Hematopoietic multipotent progenitor cell (in vitro differentiated cells): Measurements from ENCODE around the gene F9. TPM values are rescaled to one million over a fixed set of nuclear protein-coding genes. Genes with fewer than 3 reads are reported as not detected.
"Not testable (repeated sequence)": the region's sequence is repeated elsewhere in the genome, so short reads cannot be mapped to it uniquely, and the experiment has no call there.

Source experiments
- DNase-seq, 3 donors: peaks; one replicate each; pipeline ENCODE4 v3.0.0-alpha.2; 2011 to 2015; ENCODE audit warnings: low read depth in 2 of 3, low spot score in 2 of 3
- total RNA-seq: library from RNA; depleted of rRNA; stranded (reverse); fragments of >200 nt; gene quantifications from one replicate; pipeline ENCODE4 v1.2.3, GENCODE V29; 2012

Gene F9
- not detected for total RNA-seq

DNA sequence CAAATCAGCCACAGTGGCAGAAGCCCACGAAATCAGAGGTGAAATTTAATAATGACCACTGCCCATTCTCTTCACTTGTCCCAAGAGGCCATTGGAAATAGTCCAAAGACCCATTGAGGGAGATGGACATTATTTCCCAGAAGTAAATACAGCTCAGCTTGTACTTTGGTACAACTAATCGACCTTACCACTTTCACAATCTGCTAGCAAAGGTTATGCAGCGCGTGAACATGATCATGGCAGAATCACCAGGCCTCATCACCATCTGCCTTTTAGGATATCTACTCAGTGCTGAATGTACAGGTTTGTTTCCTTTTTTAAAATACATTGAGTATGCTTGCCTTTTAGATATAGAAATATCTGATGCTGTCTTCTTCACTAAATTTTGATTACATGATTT is at the start of gene F9:
TSS of gene F9 (plus strand) at position 190 of the 400 bp plus-strand sequence. CDS start at position 216, 26 bp downstream.
- no peak for DNase-seq

DNA sequence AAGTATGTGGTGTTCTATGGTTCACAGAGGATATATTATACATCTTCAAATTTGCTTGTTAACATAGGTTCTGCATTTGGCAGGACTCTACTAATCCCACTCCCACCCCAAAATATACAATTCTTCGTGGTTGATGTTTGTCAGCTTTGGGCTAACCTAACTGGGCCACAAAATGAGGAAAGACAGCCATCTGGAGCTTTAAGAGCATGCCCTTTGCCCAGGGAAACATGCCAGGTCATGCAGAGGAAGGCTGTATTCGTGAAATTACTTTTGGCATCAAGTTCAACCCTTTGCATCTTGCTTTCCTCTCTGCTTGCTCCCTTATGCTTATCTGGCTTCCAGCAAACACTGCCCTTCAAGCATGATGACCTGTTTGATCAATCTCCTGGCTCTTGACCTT is 46.8 kb upstream of the F9 start:
- peak in 2 of 3 donors; percentile 3 to 59 for DNase-seq

DNA sequence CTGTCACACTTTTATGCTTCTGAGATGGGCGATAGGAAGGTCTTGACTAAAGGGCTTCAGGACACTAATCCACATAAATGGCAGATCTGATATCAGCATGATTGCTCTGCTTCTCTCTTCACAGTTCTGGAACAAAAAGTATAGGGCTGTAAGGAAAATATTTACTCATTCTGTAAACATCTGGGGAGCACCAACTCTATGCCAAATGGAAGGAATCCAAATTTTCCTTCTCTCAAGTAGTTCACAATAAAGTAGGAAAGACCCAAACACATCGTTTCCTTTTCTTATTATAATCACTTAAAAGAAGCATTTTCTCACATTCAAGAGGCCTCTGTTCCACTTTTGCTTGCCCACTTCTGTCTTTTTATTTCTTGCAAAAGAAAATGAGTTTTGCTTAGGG is 45.9 kb upstream of the F9 start:
- DNase-seq = no peak

DNA sequence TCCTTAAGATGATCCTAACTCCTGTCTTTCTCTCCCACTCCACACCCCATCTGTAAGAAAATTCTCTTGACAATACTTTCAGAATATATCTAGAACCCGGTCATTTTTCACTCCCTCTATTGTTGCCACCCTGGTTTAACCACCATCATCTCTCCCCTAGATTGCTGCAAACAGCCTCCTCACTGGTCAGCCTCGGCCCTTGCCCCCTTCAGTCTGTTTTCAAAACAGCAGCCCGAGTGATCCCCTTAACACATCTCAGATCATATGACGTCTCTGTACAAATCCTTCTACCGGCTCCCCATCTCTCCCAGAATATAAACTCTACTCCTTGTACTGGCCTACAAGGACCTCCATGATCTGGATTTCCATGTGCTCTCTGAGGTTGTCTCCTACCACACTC is 35.2 kb upstream of the F9 start:
- DNase-seq = no peak

DNA sequence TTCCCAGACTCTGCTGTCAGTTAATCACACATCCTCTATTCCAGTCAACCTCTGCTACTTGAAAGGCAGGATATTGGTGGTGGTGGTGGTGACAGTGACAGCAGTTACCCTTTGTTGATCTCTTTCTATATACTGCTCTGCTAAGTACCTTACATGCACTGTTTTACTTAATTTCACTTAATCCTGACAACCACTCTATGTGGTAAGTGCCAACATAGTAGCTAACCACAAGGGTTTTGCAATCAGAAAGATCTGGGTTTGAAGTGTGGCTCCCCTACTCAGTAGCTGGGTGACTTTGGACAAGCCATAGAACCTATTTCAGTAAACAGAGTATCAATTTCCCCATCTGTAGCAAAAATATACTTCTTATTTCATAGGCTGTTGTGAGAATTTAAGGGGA is 24.2 kb upstream of the F9 start:
- peak in 1 of 3 donors; percentile 15 for DNase-seq

DNA sequence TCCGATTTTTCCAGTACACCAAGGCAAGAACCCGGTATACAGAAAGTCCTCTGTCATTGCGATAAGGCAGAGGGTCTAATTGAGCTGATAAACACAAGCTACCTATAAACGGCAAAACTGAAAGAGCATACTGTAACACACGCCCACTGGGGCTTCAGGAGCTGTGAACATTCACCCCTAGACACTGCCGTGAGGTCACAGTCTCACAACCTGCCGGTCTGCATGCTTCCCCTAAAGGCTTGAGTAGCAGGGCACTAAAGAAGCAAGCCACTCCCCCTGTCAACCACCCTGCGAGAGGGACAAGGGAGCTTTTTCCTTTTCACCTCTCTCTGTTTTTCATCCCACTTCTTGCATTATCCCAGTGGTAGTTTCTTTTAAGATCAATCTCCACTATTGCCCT is 22.4 kb upstream of the F9 start:
- DNase-seq = no peak

DNA sequence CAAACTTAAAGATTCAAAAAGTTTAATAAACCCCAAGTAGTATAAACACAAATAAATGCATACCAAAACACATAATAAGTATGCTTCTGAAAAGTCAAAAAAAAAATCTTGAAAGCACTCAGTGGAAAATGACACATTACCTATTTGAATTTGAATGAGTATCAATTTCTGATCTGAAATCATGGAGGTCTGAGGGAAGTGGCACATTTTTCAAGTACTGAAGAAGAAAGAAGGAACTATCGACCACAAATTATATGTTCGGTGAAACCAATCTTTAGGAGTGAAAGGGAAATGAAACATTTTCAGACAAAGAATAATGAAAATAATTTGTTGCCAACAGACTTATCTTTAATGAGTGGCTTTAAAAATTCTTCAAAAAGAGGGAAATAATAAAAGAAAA is 12.1 kb upstream of the F9 start:
- DNase-seq = no peak

DNA sequence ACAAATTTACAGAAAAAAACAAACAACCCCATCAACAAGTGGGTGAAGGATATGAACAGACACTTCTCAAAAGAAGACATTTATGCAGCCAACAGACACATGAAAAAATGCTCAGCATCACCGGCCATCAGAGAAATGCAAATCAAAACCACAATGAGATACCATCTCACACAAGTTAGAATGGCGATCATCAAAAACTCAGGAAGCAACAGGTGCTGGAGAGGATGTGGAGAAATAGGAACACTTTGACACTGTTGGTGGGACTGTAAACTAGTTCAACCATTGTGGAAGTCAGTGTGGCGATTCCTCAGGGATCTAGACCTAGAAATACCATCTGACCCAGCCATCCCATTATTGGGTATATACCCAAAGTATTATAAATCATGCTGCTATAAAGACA is 1.7 kb upstream of the F9 start:
- not testable (repeated sequence) for DNase-seq

DNA sequence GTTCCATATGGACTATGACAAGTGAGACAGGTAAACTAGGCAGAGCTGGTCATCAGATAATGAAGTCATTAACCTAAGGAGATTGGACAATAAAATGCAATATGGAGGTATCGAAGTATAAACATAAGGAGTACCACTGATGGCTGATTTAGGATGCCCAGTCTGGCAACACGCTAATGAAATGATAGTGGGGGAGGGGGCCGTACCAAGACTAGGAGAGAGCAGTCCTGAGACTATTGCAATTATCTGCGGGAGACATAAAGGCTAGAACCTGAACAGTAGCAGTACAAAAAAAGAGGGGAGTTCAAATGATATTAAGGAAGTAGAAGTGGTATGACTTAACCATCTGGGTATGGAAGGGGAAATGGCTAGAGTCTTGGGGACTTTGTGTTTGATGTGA is 2.3 kb downstream of the F9 start:
- DNase-seq = no peak

DNA sequence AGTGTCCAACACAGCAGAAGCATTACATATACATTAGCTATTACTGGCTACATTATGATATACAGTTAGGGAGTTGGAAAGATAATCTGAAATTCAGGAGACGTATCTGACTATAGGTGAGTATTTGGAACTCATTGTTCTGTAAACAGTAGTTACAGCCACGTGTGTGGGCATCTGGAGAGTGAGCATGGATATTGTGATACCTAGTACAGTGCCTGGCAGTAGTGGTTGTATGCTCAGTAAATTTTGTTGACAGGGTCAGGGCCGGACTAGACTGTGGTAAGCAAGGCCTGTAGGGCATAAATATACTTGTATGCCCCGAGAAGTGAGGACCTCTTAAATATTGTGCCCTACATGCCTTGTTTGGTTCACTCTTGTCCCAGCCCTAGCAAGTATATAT is 2.9 kb downstream of the F9 start:
- no peak for DNase-seq

DNA sequence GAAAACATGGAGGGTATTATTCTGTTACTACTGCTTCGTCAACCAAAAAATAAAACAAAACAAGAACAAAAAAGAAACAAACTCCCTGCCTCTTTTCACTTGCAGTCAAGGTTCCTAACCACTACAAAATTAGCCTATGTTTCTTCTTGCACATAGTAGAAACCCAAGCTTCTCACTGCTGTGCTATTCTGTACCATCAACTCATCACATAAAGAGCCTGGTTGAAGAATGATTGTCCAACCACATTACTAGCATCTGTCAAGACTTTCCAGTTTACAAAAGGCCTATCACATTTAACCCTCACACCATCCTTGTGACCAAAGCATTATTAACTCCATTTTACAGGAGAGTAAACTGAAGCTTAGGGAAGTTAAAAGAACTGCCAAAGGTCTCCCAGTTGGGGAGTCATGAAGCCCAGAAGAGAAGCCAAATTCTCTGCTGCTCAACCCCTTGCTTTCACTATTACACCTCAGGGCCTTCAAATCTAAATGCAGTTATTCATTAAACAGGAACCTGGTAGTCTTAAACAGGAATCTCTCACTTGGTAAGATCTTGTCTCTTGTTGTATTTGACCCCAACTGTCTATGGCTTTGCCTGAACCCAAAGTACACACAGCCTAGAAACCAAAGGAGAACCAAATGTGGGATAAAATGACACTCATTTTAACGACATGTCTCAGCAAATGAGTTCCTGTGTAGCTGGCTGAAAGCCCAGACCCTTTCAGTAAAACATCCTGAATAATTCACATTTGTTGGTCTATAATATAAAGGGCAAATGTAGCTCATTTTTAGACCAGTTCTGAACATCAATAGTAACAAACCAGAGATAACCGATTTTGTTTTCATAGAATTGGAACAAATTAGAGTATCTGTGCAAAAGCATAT is 8.6 kb downstream of the F9 start:
- peak in 1 of 3 donors; percentile 27 for DNase-seq

DNA sequence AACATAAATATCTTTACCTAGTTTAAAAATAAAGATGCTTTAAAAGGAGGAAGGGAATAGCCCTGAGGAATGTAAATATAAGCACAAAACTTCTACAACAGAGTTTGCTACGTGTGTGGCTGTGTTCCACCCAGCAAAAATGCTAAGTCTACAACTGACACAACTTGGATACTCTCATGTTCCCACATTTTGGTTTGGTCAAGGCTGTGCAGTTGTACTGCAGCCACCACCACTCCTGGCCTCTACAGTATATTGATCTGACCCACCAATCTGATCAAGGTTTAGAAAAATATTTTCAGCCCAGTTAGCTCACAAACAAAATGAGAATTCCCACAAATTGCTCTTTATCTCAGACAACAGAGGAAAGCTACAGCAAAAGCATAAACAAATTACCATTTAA is 12.1 kb downstream of the F9 start:
- DNase-seq = no peak

DNA sequence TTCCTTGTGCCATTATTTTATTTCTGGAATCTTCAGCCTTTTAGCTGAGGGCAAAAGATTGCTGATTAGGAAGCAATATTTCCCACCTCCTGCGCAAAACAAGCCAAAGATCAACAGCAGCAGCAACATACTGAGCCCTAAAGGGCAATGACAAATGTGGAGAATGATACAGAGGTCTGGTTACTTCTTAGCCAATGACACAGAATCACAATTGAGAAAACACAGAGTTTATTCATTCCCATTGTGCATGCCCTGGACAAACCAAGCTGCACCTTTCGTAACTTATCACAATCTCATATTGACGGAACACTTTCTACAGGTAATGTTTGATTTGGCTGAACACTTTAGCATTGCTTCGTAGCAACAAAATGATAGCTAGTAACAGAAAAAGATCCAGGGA is 13.4 kb downstream of the F9 start:
- no peak for DNase-seq

DNA sequence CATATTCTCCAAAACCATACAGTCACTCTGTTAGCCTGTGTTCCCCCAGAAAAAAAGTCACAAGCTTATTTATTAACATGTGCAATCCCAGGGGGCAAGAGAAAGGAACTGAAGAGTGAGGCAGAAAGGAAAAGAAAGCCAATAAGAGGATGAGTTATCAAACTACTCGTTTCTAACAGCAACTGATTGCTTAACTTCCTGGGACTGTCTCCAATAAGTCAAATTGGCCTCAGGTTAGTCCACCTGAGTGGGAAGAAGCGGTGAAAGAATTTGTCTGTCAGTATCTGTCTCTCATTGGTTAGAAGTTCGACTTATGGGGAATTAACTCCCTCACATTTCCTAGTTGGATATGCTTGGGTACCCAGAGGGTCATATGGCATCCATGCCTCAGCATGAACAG is 14.1 kb downstream of the F9 start:
- no peak for DNase-seq

DNA sequence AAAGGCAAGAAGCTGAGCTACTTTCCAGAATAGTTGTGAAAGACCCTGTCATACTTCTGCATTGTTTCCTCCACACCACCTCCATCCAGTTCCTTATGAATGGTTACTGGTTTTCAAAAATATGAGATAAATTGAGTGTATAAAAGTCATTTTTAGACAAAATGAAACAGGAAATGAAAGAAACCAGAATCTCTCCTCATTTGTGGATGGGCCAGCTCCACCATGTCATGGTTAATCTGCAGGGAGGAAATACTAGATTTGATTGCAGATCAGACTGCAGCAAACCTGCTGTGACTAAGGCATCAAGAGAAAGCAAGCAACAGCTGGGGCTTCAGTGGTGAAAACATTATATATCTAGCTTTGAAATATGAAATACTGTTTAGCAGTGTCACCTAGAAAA is 23.8 kb downstream of the F9 start:
- DNase-seq = peak in 2 of 3 donors; percentile 14 to 37

DNA sequence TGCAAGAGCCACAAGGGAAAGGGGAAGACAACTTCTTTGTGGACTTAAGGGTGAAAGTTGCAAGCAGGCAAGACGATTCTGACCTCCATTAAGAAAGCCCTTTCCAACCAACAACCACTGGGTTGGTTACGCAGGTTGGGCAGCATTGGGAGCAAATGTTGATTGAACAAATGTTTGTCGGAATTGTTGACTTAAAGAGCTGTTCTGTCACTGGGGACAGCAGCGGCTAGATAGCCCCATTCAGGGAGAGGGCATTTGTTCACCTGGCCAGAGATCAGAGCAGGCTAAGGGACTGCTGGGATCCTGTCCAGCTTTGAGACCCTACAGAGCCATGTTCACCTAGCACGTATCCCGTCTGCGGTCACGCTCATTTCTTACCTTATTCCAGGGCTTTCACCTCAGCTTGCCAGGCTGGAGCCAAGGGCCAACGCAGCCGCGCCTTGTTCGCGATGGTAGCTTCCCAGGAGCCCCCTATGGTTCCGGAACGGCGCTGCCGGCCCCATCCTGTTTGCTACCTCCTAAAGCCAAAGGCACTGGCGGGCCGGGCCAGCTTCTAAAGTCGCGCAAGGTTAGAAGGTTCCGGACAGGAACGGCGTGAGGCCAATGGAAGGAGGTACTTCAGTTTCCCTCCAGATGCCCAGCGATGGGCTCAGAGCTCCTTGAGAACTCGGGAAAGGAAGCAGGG is 24.6 kb downstream of the F9 start:
- DNase-seq = no peak

DNA sequence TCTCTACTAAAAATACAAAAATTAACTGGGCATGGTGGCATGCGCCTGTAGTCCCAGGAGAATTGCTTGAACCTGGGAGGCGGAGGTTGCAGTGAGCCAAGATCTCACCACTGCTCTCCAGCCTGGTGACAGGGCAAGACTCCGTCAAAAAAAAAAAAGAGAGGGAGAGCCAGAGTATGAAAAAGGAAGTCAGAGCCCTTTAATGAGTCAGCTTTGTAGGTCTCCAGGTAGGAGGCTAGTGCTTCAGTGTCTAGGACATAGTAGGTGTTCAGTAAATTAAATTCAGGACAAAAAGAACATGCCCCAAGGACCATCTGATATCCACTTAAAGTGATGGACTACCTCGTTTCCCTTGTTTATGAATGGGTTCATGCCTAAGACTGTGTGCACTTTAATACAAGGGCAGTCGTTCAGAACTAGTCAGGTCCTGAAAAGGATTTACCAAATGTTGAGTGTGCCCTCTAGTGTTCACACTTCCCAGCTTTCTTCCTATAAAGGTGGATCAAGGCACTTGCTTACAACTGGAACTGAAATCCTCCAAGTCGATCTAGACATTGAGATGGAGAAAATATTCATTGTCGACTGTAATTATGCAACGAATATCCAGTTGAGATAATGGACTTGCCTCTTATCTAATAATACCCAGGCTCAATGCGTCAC is 29.0 kb downstream of the F9 start:
- DNase-seq = peak in 2 of 3 donors; percentile 55 to 81

DNA sequence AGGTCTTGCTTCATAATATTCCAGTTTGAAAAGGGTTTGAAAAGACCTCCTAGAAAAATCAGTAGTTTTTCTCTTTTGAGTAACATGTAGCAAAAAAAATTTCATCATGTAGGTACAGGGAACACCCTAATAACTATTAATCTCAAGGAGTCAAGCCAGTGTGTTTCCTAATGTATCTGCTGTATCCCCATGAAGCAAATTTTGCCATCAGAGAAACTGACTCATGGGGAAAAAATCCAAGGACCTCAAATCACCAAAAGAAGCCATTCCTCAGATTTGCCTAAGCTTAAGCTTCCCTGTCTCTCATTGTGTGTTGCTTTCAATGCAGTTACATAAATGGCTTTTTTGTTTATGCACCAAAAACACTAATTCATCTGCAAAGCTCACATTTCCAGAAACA is 29.7 kb downstream of the F9 start:
- DNase-seq = no peak

DNA sequence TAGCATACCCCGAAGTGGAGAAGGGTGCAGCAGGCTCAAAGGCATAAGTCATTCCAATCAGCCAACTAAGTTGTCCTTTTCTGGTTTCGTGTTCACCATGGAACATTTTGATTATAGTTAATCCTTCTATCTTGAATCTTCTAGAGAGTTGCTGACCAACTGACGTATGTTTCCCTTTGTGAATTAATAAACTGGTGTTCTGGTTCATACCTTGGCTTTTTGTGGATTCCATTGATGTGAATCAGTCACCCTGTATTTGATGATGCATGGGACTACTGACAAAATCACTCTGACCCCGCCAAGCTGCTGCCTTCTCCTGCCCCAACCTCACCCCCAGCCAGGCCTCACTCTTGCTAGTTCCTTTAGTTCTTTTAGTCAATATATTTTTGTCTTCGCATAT is 32.7 kb downstream of the F9 start:
- DNase-seq = no peak

DNA sequence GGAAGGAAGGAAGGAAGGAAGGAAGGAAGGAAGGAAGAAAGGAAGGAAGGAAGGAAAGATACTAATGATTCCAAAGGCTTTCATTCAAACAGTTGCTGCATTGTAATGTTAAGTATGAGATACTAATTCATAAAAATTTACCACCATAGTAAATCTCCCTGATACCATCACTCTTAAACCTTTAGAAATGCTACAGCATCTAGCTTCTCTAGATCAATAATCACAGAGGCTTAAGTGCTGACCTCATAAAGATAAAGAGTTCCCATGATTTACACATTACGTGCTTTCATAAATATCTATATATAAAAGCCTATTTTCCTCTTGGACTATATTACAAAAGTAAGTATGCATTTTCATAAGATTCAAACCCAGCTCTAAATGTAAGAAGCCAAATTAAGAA is 36.4 kb downstream of the F9 start:
- DNase-seq = no peak

DNA sequence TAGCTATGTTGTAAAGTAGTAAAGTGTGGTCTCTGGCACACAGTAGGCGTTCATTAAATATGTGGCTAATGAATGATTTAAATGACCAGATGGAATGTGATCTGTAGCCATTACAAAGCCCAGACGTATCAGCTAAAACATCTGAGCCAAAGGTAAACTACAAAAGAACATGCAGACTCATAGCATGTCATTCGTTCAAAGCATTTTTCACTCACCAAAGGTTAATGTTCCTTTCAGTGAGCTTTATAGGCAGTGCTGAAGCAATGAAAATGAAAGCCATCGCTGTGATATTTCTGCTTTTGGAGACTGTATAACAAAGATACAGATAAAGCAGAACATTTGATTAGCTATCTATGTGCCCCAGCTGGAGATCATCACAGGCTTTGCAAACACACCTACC is 50.5 kb downstream of the F9 start:
- no peak for DNase-seq

DNA sequence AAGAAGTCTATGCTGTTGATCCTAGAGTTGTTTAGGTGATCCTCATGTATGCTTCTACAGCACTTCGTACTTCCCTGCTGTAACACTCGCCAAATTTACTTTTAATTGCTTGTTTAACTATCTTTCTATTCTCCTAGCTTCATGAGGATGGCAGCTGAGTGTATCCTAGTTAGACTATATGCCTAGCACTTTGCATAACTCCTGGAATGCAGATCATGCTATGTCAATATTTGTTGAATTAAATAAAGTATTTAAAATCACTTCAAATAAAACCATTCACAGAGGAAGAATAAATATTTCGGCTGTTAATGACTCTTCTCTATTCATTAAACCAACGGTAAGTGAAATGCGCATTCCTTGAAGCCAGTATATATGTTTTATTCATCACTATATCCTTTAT is 55.1 kb downstream of the F9 start:
- DNase-seq = no peak
